ENCODE measurements around the gene ELP4.
"Not testable (repeated sequence)": the region's sequence is repeated elsewhere in the genome, so short reads cannot be mapped to it uniquely, and the experiment has no call there.

ELP4 gene

GRCh38 chr11:31711137-31711536 lies 201.6 kb downstream of the ELP4 start:
- DNase-seq (ENCODE audit: low spot score), result no peak

DNA sequence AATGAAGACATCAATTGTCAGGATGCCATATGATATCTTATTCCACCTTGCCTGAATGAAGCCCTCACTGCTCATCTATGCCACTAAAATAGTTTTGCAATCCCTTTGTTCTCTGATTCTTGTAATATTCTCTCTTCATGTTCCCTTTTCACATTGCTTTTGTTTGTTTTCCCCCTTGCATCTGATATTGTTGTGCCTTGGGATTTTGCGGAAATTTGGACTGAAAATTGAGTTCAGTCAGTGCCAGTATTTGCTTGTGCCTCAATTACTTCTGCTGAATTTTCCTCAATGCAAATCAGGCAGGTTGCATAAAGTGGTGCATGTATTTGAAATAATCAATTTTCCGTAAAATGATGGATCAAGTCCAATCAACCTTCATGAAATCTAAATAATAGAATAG lies 203.3 kb downstream of the ELP4 start:
- DNase-seq (ENCODE audit: low spot score), result no peak

DNA sequence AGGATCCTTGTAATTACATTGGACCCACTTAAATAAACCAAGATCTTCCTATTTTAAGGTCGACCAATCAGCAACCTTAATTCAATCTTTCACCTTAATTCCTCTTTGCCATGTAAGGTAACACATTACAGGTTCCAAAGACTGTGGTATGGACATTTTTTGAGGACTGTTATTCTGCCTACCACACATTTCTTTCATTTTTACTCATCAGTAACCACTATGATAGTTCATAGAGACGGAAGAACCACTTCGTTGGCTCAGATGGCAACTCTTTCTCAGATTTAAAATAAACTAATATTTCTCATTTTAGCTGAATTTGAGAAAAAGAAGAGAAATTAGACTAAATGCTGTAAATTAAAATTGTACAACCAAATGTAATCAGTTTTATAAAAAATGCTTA lies 205.3 kb downstream of the ELP4 start:
- DNase-seq (ENCODE audit: low spot score), result no peak

DNA sequence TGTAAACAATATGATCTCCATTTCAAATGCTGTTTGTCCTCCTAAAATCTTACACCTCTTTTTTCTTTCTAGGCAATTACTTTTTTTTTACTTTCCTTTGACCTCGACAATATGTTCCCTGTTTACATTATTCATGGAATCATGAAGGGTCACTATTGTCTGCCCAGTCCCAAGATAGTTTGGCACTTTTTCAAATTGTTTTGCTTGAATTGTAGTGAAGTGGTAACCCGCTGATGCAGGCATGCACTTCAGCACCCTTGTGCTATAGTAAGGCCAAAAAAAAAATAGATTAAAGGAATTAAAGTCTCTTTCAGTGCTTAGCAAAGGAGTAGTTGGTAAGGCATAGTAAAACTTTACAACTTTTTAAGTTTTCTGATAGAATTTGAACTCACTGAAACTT lies 210.7 kb downstream of the ELP4 start:
- no peak for DNase-seq (ENCODE audit: low spot score)

DNA sequence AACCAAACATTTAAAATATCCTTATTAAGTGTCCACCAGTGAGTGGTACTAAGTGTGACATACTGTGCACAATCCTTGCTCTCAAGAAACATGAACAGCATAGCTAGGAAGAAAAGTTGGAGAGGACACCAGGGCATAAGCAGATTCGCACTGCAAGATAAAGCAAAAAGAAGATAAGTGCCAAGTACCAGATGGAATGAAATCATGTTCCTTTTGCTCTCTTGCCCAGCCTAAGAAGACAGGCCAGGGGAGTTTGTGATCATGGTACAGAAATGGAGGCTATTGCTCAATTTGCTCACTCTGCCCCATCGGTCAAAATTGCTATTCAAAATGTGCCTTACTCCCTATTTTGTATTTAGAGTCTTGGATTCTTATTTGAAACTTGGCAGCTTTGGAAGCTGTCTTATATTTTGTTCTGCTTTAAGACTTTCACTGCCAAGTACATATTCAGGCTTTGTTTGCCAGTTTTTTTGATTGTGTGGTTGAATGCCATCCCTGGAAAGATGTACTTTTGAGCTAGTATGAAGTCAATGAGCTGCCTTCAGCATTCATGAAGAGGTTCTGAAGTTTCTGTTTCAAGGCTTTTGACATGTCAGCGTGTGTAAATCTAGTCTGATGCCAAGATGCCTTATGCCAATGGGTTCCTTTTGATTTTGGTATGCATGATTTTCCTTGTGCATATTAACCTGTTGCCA lies 211.3 kb downstream of the ELP4 start:
- no peak for DNase-seq (ENCODE audit: low spot score)

GRCh38 chr11:31722754-31723153 lies 213.2 kb downstream of the ELP4 start:
- no peak for DNase-seq (ENCODE audit: low spot score)

DNA sequence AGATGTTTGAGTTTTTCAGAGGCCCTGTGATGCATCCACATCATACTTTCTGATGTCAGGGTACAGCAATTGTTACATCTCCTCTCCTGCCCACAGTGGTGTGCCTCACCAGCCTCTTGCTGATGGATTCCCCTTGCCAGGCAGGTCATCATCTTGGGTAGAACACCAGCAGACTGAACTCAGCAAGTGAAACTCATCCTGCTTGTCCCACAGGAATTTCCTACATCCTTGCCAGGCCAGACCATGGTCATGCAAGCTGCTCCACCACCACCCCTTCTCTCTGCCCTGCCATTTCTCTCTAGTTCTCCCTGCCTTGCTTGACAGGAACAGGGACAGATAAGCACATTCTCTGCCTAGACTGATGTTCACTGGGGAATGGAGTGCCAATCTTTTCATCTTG lies 215.6 kb downstream of the ELP4 start:
- no peak for DNase-seq (ENCODE audit: low spot score)

- no peak for DNase-seq (ENCODE audit: low spot score)
Measured at GRCh38 chr11:31728432-31728831, 218.9 kb downstream of the ELP4 start.

- no peak for DNase-seq (ENCODE audit: low spot score)
Measured at GRCh38 chr11:31740131-31740530, 230.6 kb downstream of the ELP4 start.

DNA sequence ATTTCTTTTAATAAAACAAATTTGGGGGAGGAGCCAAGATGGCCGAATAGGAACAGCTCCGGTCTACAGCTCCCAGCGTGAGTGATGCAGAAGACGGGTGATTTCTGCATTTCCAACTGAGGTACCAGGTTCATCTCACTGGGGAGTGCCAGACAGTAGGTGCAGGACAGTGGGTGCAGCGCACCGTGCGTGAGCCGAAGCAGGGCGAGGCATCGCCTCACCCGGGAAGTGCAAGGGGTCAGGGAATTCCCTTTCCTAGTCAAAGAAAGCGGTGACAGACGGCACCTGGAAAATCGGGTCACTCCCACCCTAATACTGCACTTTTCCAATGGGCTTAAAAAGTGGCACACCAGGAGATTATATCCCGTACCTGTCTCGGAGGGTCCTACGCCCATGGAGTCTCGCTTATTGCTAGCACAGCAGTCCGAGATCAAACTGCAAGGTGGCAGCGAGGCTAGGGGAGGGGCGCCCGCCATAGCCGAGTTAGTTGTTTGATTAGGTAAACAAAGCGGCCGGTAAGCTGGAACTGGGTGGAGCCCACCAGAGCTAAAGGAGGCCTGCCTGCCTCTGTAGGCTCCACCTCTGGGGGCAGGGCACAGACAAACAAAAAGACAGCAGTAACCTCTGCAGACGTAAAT lies 231.3 kb downstream of the ELP4 start:
- DNase-seq (ENCODE audit: low spot score), result not testable (repeated sequence)

DNA sequence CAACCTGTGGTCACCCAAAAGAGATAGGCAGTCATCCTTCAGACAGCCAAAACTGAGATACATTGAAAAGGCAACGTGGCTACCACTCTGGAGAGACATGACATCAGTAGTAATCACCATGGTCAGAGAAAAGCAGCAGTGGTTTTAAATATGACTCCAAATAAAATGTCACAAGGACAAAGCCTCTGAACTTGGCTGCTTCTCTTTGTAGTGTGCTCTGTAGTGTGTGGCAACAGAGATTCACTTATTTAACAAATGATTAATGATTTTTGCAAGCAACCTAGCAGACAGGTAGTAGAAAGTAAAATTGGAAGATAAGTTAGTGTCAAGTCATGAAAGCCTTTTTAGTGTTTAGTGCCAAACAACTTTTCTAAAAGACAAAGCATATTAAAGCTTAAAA lies 238.0 kb downstream of the ELP4 start:
- DNase-seq (ENCODE audit: low spot score), result no peak

DNA sequence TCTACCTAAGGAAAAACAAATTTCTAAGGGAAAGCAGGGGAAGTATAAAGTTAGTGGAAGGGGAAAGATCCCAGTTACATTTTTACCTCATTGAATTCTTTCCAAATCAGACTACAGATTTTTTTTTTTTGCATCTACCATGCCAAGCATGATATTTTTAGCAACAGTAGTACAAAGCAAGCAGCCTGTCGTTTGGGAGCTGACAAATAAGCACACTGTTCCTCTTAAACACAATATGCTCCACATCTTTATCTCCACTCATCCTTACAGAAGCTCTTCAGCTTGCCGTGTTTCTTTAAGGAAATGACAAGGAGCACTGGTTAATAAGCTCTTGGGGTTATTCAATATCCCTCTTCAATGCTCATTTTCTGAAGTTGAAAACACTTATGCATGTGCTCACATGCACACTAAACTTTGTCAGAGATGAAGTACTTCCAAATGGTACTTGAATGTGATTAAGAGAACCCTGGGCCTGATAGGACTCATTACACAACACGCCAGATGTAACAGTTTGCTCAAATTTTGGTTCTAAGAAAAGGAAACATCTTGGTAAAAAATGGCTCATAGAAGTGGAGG lies 247.8 kb downstream of the ELP4 start:
- no peak for DNase-seq (ENCODE audit: low spot score)

DNA sequence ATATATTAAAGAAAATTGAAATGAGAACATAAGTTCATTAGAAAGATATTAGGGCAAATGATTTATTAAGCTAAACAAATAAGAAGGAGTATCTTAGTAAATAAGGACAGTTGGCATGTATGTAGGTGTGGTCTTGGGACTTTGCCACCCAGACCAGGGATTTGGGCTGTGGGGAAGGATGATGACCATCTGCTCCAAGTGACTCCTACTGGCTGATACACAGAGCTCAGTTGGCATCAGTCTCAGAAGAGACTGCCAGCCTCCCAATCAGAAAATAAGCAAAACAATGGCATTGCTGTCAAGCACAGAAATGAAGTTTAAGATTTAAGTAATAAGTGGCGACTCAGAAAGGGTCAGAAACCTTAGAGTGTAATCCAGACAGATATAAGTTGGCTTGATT lies 252.1 kb downstream of the ELP4 start:
- DNase-seq (ENCODE audit: low spot score), result no peak

DNA sequence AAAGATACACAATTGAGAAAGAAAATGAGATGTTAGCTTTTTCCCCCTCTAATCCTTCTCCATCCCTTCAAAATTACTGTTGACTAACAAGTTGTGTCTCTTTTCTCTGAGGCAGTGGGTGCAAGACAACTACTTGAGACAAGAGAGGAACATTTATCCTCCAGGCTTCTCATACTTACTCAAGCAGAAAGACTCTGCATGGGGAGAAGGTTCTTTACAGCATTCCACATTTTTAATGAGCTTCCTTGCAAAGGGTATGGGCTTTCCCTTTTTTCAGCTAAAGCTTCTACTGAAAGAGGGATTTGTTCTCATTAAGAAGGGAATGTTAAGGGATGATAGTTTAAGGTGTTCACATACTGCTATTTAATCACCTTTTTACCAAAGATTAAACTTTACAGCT lies 253.7 kb downstream of the ELP4 start:
- DNase-seq (ENCODE audit: low spot score), result no peak

- DNase-seq (ENCODE audit: low spot score), result no peak
Measured at GRCh38 chr11:31764261-31764660, 254.7 kb downstream of the ELP4 start.

DNA sequence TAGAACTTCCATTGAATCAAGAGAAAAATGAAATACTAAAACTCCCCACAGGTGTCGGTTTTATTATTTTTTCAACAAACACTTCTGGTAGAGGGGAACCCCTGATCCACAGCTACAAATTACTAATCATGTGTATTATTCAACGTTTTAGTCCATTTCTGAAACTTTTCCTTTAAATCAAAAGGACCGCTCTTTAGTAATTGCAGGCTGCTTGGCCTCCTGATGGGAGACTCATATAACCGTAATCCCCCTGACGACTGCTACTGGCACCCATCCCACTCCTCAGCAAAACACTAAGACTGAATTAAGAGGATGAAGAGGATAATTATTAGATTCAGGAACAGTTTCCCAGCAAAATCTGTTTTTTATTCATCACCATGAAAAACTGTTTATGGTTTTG lies 255.2 kb downstream of the ELP4 start:
- DNase-seq (ENCODE audit: low spot score), result no peak

DNA sequence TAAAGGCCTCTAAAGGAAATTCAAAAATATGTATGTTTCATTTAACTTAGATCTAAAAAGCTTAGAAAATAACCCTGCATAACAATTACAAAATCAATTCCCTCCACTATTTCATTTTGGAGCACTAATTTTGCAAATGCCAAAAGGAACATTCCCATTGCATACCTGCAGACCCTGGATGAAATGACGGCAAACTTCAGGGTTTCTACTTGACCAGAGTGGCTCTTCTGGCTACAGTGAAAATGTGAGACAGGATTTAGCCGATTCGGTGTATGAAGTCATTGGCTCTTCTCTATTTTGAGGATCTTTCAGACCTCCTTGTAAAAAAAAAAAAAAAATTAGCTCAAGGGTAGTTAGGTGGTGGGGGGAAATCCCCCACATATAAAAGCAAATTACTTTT lies 257.5 kb downstream of the ELP4 start:
- DNase-seq (ENCODE audit: low spot score), result no peak

DNA sequence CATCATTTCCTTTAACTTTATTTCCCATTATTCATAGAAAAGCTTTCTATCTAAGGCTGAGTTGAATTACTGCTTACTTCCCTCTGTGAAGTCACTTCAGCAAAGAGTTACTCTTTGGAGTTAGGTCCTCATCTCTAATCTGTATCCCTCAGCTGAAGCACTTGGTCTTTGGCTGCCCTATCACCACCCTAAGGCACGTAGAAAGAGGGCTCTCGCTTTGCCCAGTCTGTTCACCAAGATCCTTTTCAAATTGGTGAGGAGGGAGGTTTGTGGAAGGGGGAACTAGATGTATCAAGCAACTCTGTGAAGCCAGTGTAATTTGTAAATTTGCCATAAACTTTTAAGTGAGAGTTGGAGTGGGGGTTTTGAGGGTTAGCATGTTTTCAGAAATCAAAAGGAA lies 258.1 kb downstream of the ELP4 start:
- no peak for DNase-seq (ENCODE audit: low spot score)

DNA sequence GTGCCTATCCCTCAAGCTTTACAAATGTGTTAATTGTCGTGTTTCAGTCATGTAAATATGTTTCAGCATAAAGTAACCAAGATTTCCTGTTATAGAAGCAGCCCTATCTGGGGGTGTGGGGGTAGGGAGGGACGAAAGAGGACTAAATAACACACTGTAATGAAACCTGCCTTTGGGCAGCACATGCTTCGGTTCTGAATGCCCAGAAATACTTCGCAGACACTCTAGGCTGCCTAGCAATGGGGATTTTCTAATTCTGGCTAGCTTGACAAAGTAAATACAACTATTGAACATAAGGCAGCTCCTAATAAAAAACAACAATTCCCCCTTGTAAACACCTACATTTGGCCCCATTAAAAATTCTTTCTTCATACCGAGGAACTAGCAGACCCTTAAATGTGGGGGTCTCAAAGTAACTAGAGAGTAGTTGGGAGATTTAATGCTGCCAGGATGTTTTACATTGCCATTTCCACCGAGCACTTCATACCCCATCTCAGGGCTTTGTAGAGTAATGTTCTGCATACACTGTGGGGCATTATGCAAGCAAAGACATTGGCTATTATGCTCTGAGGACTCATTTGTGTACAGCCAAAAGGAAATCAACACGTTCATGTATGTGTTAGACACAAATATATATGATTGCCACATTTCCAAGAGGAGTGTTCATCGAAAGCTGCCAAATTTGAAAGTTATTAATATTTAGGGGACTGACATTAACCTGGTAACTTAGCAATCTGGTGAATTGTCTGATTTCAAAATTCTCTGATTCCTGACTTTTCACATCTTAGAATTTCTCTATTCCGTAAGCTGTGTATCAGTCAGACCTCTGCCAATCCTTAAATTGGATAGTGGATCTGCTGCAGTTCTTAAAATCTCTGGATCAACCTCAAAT lies 259.4 kb downstream of the ELP4 start:
- no peak for DNase-seq (ENCODE audit: low spot score)

GRCh38 chr11:31770011-31770700 lies 260.6 kb downstream of the ELP4 start:
- no peak for DNase-seq (ENCODE audit: low spot score)

DNA sequence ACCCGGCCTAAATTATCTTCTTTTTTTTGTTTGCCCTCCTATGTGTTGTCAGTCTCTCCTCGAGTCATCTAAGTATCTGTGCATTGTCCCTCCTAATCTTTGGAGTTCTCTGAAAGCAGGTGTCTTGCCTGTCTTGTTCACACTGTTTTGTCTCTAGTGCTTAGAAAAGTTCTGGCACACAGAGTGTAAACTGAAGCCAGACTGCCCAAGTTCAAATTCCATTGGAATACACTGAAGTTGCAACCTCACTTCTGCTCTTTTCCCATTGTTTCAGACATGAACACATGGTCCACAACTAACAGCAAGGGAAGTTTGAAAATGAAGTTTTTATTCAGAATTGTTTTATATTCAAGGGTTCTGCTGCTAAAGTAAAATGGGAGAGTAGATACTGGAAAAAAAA lies 262.8 kb downstream of the ELP4 start:
- no peak for DNase-seq (ENCODE audit: low spot score)

GRCh38 chr11:31779374-31779791 lies 269.8 kb downstream of the ELP4 start:
- DNase-seq (ENCODE audit: low spot score), result no peak

Measured in hematopoietic multipotent progenitor cell treated with erythropoietin and hydrocortisone succinate and interleukin-3 and kit ligand, for 17 days (in vitro differentiated cells).